ENCODE measurements around the gene PLK3.
A peak's percentile ranks its signal among the peaks of the same experiment; 100 is the strongest.
"Not testable (repeated sequence)": the region's sequence is repeated elsewhere in the genome, so short reads cannot be mapped to it uniquely, and the experiment has no call there.

PLK3 gene

GRCh38 chr1:44788120-44788860, 11.9 kb upstream of the PLK3 start, which contains the start of gene BEST4:
TSS of gene BEST4 (minus strand) at chr1:44788170. CDS start at chr1:44787705, 465 bp downstream.
- DNase-seq: no peak

- DNase-seq: no peak
Measured at GRCh38 chr1:44790968-44791801, 9.0 kb upstream of the PLK3 start.

- DNase-seq: no peak
Measured at GRCh38 chr1:44792736-44793502, 7.3 kb upstream of the PLK3 start.

- not testable (repeated sequence) for DNase-seq
Measured at GRCh38 chr1:44797886-44798285, 2.3 kb upstream of the PLK3 start.

GRCh38 chr1:44798481-44799365, 1.5 kb upstream of the PLK3 start:
- peak; percentile 20 for DNase-seq

- no peak for DNase-seq
Measured at GRCh38 chr1:44801491-44802305, 1.5 kb downstream of the PLK3 start.

GRCh38 chr1:44802306-44803061, 2.3 kb downstream of the PLK3 start:
- no peak for DNase-seq

GRCh38 chr1:44803062-44803311, 2.8 kb downstream of the PLK3 start:
- DNase-seq: no peak

GRCh38 chr1:44803312-44804095, 3.3 kb downstream of the PLK3 start:
- no peak for DNase-seq

GRCh38 chr1:44805311-44806024, 5.3 kb downstream of the PLK3 start:
- DNase-seq: no peak

GRCh38 chr1:44806025-44806703, 6.0 kb downstream of the PLK3 start:
- no peak for DNase-seq

GRCh38 chr1:44806704-44807363, 6.7 kb downstream of the PLK3 start, which contains the start of gene DYNLT4:
TSS of gene DYNLT4 (minus strand) at chr1:44807351. CDS start at chr1:44806668, 683 bp downstream.
- DNase-seq: no peak

GRCh38 chr1:44807364-44808062, 7.3 kb downstream of the PLK3 start:
- peak; percentile 26 for DNase-seq

GRCh38 chr1:44808063-44808937, 8.1 kb downstream of the PLK3 start, which contains the start of gene BTBD19:
TSS of gene BTBD19 (plus strand) at chr1:44808523. CDS start at chr1:44808821, 298 bp downstream.
- no peak for DNase-seq

GRCh38 chr1:44808938-44809917, 9.1 kb downstream of the PLK3 start:
- DNase-seq: no peak
